GM21528 (cell line): Measurements from ENCODE around the gene MAST2.
A peak's percentile ranks its signal among the peaks of the same experiment; 100 is the strongest.
"Not testable (repeated sequence)": the region's sequence is repeated elsewhere in the genome, so short reads cannot be mapped to it uniquely, and the experiment has no call there.

ENCODE experiments used
- ATAC-seq: cut with Tn5 transposase; IDR thresholded peaks from one replicate; pipeline ENCODE4 v1.9.1; 2021; ENCODE audit warnings: mild to moderate bottlenecking, moderate library complexity; ENCODE audit not compliant: unreplicated experiment, low FRiP score

MAST2 gene

GRCh38 chr1:46044116-46044515, 240.7 kb downstream of the MAST2 start:
- ATAC-seq: peak; percentile 7

- no peak for ATAC-seq
These were observed 250.3 kb downstream of the MAST2 start for GRCh38 chr1:46053734-46054133.

- ATAC-seq: no peak
These were observed 252.9 kb downstream of the MAST2 start for GRCh38 chr1:46056325-46056724.

GRCh38 chr1:46057215-46057614, 253.8 kb downstream of the MAST2 start:
- ATAC-seq: not testable (repeated sequence)

GRCh38 chr1:46057781-46058180, 254.4 kb downstream of the MAST2 start:
- ATAC-seq: no peak

- no peak for ATAC-seq
These were observed 255.5 kb downstream of the MAST2 start for GRCh38 chr1:46058936-46059335.

- no peak for ATAC-seq
These were observed 257.7 kb downstream of the MAST2 start for GRCh38 chr1:46061146-46061545.

GRCh38 chr1:46062651-46063319, 259.4 kb downstream of the MAST2 start:
- no peak for ATAC-seq

- no peak for ATAC-seq
These were observed 261.3 kb downstream of the MAST2 start for GRCh38 chr1:46064708-46065107.

GRCh38 chr1:46065405-46065804, 262.0 kb downstream of the MAST2 start:
- ATAC-seq: no peak

GRCh38 chr1:46067652-46068051, 264.2 kb downstream of the MAST2 start:
- no peak for ATAC-seq

- no peak for ATAC-seq
These were observed 265.1 kb downstream of the MAST2 start for GRCh38 chr1:46068525-46068924.

- no peak for ATAC-seq
These were observed 266.9 kb downstream of the MAST2 start for GRCh38 chr1:46070164-46070814.

GRCh38 chr1:46072975-46073374, 269.6 kb downstream of the MAST2 start:
- no peak for ATAC-seq

GRCh38 chr1:46076343-46076742, 272.9 kb downstream of the MAST2 start:
- ATAC-seq: no peak

- ATAC-seq: no peak
These were observed 274.2 kb downstream of the MAST2 start for GRCh38 chr1:46077644-46078043.

GRCh38 chr1:46080257-46080656, 276.8 kb downstream of the MAST2 start:
- no peak for ATAC-seq

GRCh38 chr1:46081206-46081605, 277.8 kb downstream of the MAST2 start:
- ATAC-seq: no peak

GRCh38 chr1:46081619-46082018, 278.2 kb downstream of the MAST2 start:
- no peak for ATAC-seq

- no peak for ATAC-seq
These were observed 280.2 kb downstream of the MAST2 start for GRCh38 chr1:46083579-46083978.

GRCh38 chr1:46084553-46085451, 281.4 kb downstream of the MAST2 start:
- no peak for ATAC-seq
